Fibroblast of skin of left biceps (primary cell): Measurements from ENCODE around the gene RUNX1.
"Not testable (repeated sequence)": the region's sequence is repeated elsewhere in the genome, so short reads cannot be mapped to it uniquely, and the experiment has no call there.

Experiments
- DNase-seq, 2 experiments: peaks; one replicate each; pipeline ENCODE4 v3.0.0-alpha.2; 2013; ENCODE audit warnings: low read depth in 2 of 2

The RUNX1 gene

GRCh38 chr21:34808569-34809204 is 240.4 kb downstream of the RUNX1 start:
- DNase-seq, result no peak

DNA sequence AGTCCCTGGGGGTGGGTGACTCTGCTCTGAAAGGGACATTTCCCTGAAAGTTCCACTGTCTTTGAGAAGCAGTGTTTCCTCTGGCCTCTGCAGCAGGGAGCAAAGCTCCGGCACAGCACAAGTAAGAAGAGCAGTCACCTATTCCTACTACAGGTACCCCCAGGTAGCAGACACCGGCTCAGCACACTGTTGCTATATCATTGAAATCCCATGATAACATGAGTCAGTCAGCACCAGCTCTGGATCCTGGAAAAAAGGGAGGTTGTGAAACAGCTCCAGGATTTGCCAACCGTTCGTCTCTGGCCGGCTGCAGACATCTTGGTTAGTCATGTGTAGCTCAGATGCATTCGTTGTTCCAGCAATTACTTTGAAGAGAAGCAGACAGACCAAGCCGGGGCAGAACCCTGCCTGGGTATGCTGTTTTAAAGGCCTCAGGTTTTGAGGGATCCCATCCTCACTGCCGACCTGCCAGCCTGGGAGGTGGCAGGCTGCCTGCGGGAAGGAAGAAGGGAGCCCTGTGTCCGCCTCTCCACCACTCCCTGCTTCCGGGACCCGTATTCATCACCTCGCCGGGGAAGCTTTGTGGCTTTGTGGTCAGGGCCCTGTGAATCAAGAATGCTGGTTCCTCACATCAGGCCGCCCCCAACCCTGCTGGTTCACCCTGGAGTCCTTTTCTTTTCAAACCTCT is 241.1 kb downstream of the RUNX1 start:
- DNase-seq, result peak; percentile 75 to 78

GRCh38 chr21:34807146-34807880 is 241.8 kb downstream of the RUNX1 start:
- DNase-seq, result peak; percentile 54 to 57

GRCh38 chr21:34806423-34806822 is 242.7 kb downstream of the RUNX1 start:
- no peak for DNase-seq

- DNase-seq, result no peak
Measured at GRCh38 chr21:34805157-34805556, 243.9 kb downstream of the RUNX1 start.

- not testable (repeated sequence) for DNase-seq
Measured at GRCh38 chr21:34804584-34804983, 244.5 kb downstream of the RUNX1 start.

GRCh38 chr21:34803782-34804370 is 245.2 kb downstream of the RUNX1 start:
- DNase-seq, result no peak

GRCh38 chr21:34802180-34802899 is 246.8 kb downstream of the RUNX1 start:
- no peak for DNase-seq

DNA sequence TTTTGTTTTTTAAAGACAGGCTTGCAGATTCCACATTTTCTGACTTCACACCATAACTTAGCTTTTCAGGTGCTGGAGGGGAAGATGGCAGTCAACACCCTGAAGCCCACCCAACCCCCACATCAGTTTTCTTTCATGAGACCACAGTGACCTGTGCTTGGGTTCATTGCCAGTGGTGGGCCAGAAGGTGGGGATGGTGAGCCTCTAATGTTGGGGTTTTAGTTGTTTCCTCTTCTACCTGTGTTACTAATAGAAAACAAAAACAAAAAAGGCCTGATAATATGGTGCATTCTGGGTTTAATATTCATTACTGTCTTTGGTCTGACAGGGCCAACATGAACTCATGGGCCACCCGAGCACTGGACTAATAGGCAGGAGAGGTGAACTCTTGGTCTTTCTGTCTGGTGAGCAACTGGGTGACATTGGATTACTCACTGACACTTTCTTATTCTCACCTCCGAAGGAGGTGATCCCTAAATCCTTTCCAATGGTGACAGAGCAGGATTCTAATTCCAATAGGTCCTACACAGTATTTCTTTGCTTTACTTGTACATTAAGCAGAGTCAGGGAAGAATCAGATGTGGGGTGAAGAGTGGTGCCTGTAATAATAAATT is 247.5 kb downstream of the RUNX1 start:
- DNase-seq, result no peak

GRCh38 chr21:34800797-34801518 is 248.1 kb downstream of the RUNX1 start:
- peak; percentile 44 to 47 for DNase-seq

DNA sequence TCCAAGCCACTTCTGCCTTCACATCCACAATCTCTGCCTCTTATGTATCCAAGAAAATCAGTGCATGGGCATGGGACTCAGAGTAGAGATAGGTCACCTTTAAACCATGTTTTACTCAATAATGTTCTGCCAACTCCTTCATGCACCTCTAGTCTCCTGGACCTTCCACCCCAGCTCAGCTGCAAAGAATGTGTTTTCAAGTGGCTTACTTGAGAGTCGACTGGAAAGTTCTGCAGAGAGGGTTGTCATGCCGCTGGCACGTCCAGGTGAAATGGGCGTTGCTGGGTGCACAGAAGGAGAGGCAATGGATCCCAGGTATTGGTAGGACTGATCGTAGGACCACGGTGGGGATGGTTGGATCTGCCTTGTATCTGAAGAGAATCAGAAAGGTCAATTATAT is 250.0 kb downstream of the RUNX1 start:
- DNase-seq, result no peak

GRCh38 chr21:34797921-34798535 is 251.1 kb downstream of the RUNX1 start:
- DNase-seq, result no peak

DNA sequence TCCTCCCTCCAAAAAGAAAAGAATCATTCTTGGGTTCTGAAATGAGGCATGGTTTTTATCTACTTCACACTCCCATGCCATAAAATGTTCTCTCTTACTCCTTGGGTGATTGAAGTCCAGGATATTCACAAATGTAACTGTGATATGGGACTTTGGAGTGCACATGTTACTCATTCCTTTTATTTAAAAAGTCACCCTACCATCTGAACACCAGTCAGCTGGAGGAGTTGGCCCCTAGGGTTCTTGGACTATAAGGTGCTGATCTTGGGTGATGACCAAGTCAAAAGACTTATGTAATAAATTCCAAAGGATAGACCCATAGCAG is 251.9 kb downstream of the RUNX1 start:
- no peak for DNase-seq

DNA sequence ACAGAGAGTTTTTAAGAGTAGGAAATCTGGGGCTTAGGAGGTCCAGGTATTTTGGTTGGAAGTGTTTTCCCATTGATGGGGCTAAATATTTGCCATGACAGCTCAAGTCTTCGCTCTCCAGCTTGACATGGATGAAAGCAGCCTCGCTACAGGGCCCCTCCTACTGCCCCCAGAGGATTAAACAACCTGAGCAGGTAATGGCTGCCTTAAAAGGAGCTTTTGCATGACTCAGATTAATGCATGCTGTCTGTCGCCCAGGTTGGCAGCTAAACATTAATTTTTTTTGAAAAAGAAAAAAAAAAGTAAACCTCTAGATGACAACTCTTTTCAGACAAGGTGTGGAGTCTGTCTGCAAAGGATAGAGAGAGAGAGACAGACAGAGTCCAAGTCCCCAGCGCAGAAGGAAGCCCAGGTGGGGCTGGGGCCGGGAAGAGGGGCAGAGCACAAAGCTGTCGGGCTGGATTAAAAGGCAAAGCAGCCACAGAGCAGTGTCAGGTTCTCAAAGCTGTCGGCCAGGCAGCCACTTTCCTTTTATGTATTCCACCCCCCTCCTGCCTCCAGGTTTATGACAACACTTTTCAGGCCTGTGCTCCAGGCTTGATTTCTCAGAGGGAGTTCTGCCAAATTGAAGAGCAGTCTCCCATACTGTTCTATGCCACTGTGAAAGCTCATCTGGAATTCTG is 252.4 kb downstream of the RUNX1 start:
- no peak for DNase-seq

DNA sequence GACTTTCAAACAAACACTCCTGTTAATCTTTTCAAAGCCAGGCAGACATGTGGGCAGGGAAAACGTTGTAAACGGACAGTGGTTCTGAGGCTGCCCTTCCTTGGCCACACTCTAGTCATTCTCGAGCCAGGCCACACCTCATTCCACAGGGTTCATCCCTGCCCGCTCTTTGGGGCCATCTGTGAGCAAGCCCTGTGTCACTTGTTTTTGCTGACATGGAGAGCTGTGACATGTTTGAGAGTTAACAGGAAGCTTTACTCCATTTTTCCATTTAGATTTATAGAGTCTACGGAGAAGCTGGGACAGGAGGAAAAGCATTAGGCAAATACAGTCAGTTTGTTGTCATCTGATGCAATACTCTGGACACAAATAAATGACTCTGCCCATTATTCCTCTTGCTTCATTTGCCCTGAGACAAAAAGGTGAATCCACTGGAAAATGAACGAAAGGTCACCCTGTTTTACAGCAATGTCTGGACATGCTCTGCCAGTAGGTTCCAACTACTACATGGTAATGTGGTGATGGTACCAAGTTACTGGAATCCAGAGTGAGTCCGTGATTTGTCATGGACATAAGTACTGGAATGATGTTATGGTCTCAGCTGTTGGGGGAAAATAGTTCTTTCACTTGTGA is 253.4 kb downstream of the RUNX1 start:
- DNase-seq, result no peak

DNA sequence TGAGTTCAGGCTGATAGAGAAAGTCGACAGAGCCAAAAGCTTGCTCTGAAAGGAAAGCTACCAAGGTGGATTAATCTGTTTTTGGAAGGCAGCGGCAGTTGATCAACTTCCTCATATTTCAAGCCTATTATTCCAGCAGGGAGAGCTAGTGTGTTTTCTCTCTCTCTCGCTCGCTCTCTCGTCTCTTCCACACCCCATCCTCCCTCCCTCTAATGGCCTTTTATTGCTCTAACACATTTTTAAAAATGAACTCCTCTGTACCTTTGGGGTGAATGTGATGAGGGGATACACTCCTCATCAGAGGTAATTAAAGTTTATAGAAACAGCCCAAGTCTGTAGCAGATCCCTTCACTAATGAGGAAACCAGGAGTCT is 253.9 kb downstream of the RUNX1 start:
- no peak for DNase-seq

- DNase-seq, result no peak
Measured at GRCh38 chr21:34794686-34795085, 254.4 kb downstream of the RUNX1 start.

GRCh38 chr21:34793471-34793870 is 255.6 kb downstream of the RUNX1 start:
- no peak for DNase-seq

GRCh38 chr21:34792504-34793089 is 256.5 kb downstream of the RUNX1 start:
- no peak for DNase-seq
